ENCODE data around the gene INTS1.

The INTS1 gene

GRCh38 chr7:1457949-1458682, 46.1 kb downstream of the INTS1 start:
- Histone ChIP-seq H3K36me3 (ENCODE audit: control insufficient read depth in 1 of 2, insufficient read depth in 2 of 2, low read depth in 1 of 2, low read length in 2 of 2) (peaks cover 0 to 16% of the 10 kb centered on the region in 2 experiments), H3K4me3 (ENCODE audit: insufficient read depth in 1 of 2, low read depth in 1 of 2, low read length in 2 of 2) (peak overlapping the region; percentile 87 to 94), H2BK15ac (ENCODE audit: low read depth, poor library complexity, severe bottlenecking) (peak overlapping the region; percentile 29), H2BK5ac (ENCODE audit: low read depth, low read length, poor library complexity, severe bottlenecking) (no peak overlapping the region), H3K9ac (ENCODE audit: low read length) (peak overlapping the region; percentile 86), H3K4me1 (ENCODE audit: control insufficient read depth, insufficient read depth, low read depth, low read length) (peaks cover 69% of the 10 kb centered on the region), H4K91ac (ENCODE audit: low read length) (peak overlapping the region; percentile 66), H3K27me3 (ENCODE audit: control insufficient read depth in 1 of 2, insufficient read depth in 1 of 2, low read length in 2 of 2) (no peaks in the 10 kb centered on the region), H3K4me2 (ENCODE audit: low read length, poor library complexity, severe bottlenecking) (peak overlapping the region; percentile 94), H2AK5ac (ENCODE audit: low read length, severe bottlenecking) (no peak overlapping the region), H3K27ac (ENCODE audit: low read length, poor library complexity, severe bottlenecking) (peak overlapping the region; percentile 80), H2BK120ac (ENCODE audit: low read depth, low read length) (peak overlapping the region; percentile 82), H2AFZ (ENCODE audit: low read depth, low read length) (no peak overlapping the region), H3K23ac (ENCODE audit: low read length in 2 of 2) (peak overlapping the region in 1 of 2 experiments; percentile 2), H3K4ac (ENCODE audit: low read depth in 1 of 2, low read length in 2 of 2) (peak overlapping the region; percentile 21 to 84), H4K8ac (ENCODE audit: low read length) (peak overlapping the region; percentile 50), H3K18ac (ENCODE audit: low read depth in 1 of 2, low read length in 2 of 2) (peak overlapping the region; percentile 58 to 91), H3K9me3 (ENCODE audit: control insufficient read depth, low read length) (no peaks in the 10 kb centered on the region), H3K14ac (ENCODE audit: low read length in 2 of 2) (peak overlapping the region in 1 of 2 experiments; percentile 91), H3K79me1 (replicated peaks; ENCODE audit: low read length, poor library complexity, severe bottlenecking) (peaks cover 11% of the 10 kb centered on the region), H2BK12ac (ENCODE audit: low read length in 2 of 2) (peak overlapping the region; percentile 19 to 45)
- WGBS: 53% methylated on average over 23 of the region's 23 CpGs
- DNase-seq: peak; percentile 43

GRCh38 chr7:1457059-1457948, 46.9 kb downstream of the INTS1 start:
- Histone ChIP-seq H2BK15ac (ENCODE audit: low read depth, poor library complexity, severe bottlenecking) (no peak overlapping the region), H4K8ac (ENCODE audit: low read length) (no peak overlapping the region), H2AFZ (ENCODE audit: low read depth, low read length) (no peak overlapping the region), H3K18ac (ENCODE audit: low read depth in 1 of 2, low read length in 2 of 2) (peak overlapping the region in 1 of 2 experiments; percentile 46), H2BK120ac (ENCODE audit: low read depth, low read length) (no peak overlapping the region), H3K4ac (ENCODE audit: low read depth in 1 of 2, low read length in 2 of 2) (peak overlapping the region in 1 of 2 experiments; percentile 31), H3K4me1 (ENCODE audit: control insufficient read depth, insufficient read depth, low read depth, low read length) (peaks cover 73% of the 10 kb centered on the region), H3K14ac (ENCODE audit: low read length in 2 of 2) (peak overlapping the region in 1 of 2 experiments; percentile 85), H3K4me3 (ENCODE audit: insufficient read depth in 1 of 2, low read depth in 1 of 2, low read length in 2 of 2) (peak overlapping the region; percentile 87 to 94), H4K91ac (ENCODE audit: low read length) (peak overlapping the region; percentile 62), H2BK5ac (ENCODE audit: low read depth, low read length, poor library complexity, severe bottlenecking) (no peak overlapping the region), H3K9me3 (ENCODE audit: control insufficient read depth, low read length) (no peaks in the 10 kb centered on the region), H2AK5ac (ENCODE audit: low read length, severe bottlenecking) (no peak overlapping the region), H3K36me3 (ENCODE audit: control insufficient read depth in 1 of 2, insufficient read depth in 2 of 2, low read depth in 1 of 2, low read length in 2 of 2) (peaks cover 0 to 16% of the 10 kb centered on the region in 2 experiments), H2BK12ac (ENCODE audit: low read length in 2 of 2) (peak overlapping the region in 1 of 2 experiments; percentile 34), H3K27ac (ENCODE audit: low read length, poor library complexity, severe bottlenecking) (no peak overlapping the region), H3K9ac (ENCODE audit: low read length) (peak overlapping the region; percentile 86), H3K79me1 (replicated peaks; ENCODE audit: low read length, poor library complexity, severe bottlenecking) (peaks cover 17% of the 10 kb centered on the region), H3K27me3 (ENCODE audit: control insufficient read depth in 1 of 2, insufficient read depth in 1 of 2, low read length in 2 of 2) (no peaks in the 10 kb centered on the region), H3K4me2 (ENCODE audit: low read length, poor library complexity, severe bottlenecking) (peak overlapping the region; percentile 94), H3K23ac (ENCODE audit: low read length in 2 of 2) (no peak overlapping the region)
- no peak for DNase-seq
- 68% methylated on average over 18 of the region's 18 CpGs for WGBS

- 91% methylated on average over 13 of the region's 13 CpGs for WGBS
- H2BK5ac ChIP-seq (ENCODE audit: low read depth, low read length, poor library complexity, severe bottlenecking): no peak overlapping the region
- H2BK12ac ChIP-seq (ENCODE audit: low read length in 2 of 2): peak overlapping the region; percentile 8 to 81
- no peak for DNase-seq
- H3K4me3 ChIP-seq (ENCODE audit: insufficient read depth in 1 of 2, low read depth in 1 of 2, low read length in 2 of 2): no peak overlapping the region
- no peak overlapping the region for H2AFZ ChIP-seq (ENCODE audit: low read depth, low read length)
- H3K27me3 ChIP-seq (ENCODE audit: control insufficient read depth in 1 of 2, insufficient read depth in 1 of 2, low read length in 2 of 2): no peaks in the 10 kb centered on the region
- peak overlapping the region in 1 of 2 experiments; percentile 92 for H3K18ac ChIP-seq (ENCODE audit: low read depth in 1 of 2, low read length in 2 of 2)
- H4K91ac ChIP-seq (ENCODE audit: low read length): peak overlapping the region; percentile 67
- H3K36me3 ChIP-seq (ENCODE audit: control insufficient read depth in 1 of 2, insufficient read depth in 2 of 2, low read depth in 1 of 2, low read length in 2 of 2): peaks cover 0 to 26% of the 10 kb centered on the region in 2 experiments
- no peak overlapping the region for H3K27ac ChIP-seq (ENCODE audit: low read length, poor library complexity, severe bottlenecking)
- peak overlapping the region in 1 of 2 experiments; percentile 48 for H3K4ac ChIP-seq (ENCODE audit: low read depth in 1 of 2, low read length in 2 of 2)
- H3K14ac ChIP-seq (ENCODE audit: low read length in 2 of 2): peak overlapping the region in 1 of 2 experiments; percentile 9
- no peaks in the 10 kb centered on the region for H3K9me3 ChIP-seq (ENCODE audit: control insufficient read depth, low read length)
- H2BK15ac ChIP-seq (ENCODE audit: low read depth, poor library complexity, severe bottlenecking): no peak overlapping the region
- H3K4me2 ChIP-seq (ENCODE audit: low read length, poor library complexity, severe bottlenecking): no peak overlapping the region
- peak overlapping the region; percentile 62 for H2AK5ac ChIP-seq (ENCODE audit: low read length, severe bottlenecking)
- H2BK120ac ChIP-seq (ENCODE audit: low read depth, low read length): no peak overlapping the region
- peaks cover 80% of the 10 kb centered on the region for H3K4me1 ChIP-seq (ENCODE audit: control insufficient read depth, insufficient read depth, low read depth, low read length)
- no peak overlapping the region for H3K23ac ChIP-seq (ENCODE audit: low read length in 2 of 2)
- no peak overlapping the region for H3K9ac ChIP-seq (ENCODE audit: low read length)
- H4K8ac ChIP-seq (ENCODE audit: low read length): peak overlapping the region; percentile 52
- H3K79me1 ChIP-seq (replicated peaks; ENCODE audit: low read length, poor library complexity, severe bottlenecking): peaks cover 26% of the 10 kb centered on the region
These were observed 48.2 kb downstream of the INTS1 start for GRCh38 chr7:1455955-1456354.

All from mesenchymal stem cell (in vitro differentiated cells and primary cell).